Measurements from ENCODE around the gene PRKAG3. TPM values are rescaled to one million over a fixed set of nuclear protein-coding genes. Genes with fewer than 3 reads are reported as not detected.

Gene PRKAG3
- total RNA-seq, 2 experiments from 2014 or later: not detected

DNA sequence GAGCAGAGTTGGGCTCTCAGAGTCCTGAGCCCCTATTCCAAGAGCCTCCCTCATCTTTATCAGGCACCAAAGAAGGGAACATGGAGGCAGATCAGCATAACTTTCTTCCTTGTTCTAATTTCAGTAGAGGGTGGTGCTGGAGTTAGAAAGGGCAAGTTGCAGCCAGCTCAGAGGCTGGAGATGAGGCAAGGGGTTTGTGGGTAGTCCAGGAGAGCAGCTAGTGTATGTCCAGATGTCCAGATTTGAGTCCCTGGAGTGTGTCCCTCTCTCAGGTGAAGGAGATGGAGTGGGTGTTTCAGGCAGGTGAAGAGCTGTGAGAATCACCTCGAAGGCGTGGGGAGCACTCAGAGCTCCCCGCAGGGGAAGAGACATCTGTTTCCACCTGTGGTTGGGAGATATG lies 478 bp upstream of the PRKAG3 start:
- no peaks in the 10 kb centered on the region for H3K9me3 ChIP-seq (ENCODE audit: low read length)
- H3K4me3 ChIP-seq (ENCODE audit: low read depth, low read length, poor library complexity, severe bottlenecking): no peak overlapping the region
- TF ChIP-seq, protein P1, sequence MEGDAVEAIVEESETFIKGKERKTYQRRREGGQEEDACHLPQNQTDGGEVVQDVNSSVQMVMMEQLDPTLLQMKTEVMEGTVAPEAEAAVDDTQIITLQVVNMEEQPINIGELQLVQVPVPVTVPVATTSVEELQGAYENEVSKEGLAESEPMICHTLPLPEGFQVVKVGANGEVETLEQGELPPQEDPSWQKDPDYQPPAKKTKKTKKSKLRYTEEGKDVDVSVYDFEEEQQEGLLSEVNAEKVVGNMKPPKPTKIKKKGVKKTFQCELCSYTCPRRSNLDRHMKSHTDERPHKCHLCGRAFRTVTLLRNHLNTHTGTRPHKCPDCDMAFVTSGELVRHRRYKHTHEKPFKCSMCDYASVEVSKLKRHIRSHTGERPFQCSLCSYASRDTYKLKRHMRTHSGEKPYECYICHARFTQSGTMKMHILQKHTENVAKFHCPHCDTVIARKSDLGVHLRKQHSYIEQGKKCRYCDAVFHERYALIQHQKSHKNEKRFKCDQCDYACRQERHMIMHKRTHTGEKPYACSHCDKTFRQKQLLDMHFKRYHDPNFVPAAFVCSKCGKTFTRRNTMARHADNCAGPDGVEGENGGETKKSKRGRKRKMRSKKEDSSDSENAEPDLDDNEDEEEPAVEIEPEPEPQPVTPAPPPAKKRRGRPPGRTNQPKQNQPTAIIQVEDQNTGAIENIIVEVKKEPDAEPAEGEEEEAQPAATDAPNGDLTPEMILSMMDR (conservative IDR thresholded peaks at IDR 0.05; ENCODE audit: low read length): no peak
- no peak for TF ChIP-seq EZH2phosphoT487 (IDR thresholded peaks at IDR 0.05; ENCODE audit: borderline replicate concordance, low read depth, low read length)
- no peaks in the 10 kb centered on the region for H3K79me2 ChIP-seq (ENCODE audit: insufficient read depth, low read depth, low read length)
- no peak overlapping the region for H3K27ac ChIP-seq (ENCODE audit: low read depth, low read length, poor library complexity, severe bottlenecking)
- POLR2A ChIA-PET: no interaction called here
- BruUV-seq (replicated peaks): no TSS peak
- H3K4me2 ChIP-seq (ENCODE audit: low read length): no peak overlapping the region
- intact Hi-C loops (cut with micrococcal nuclease; ENCODE audit: unreplicated experiment): no loop called here
- H2AFZ ChIP-seq (ENCODE audit: low read length): no peak overlapping the region
- H3K36me3 ChIP-seq (ENCODE audit: insufficient read depth, low read length): no peaks in the 10 kb centered on the region
- no peaks in the 10 kb centered on the region for H4K20me1 ChIP-seq (ENCODE audit: insufficient read depth, low read length)
- CTCF ChIA-PET (ENCODE audit: unreplicated experiment): no interaction called here
- DNase-seq (ENCODE audit: low spot score): no peak
- no peaks in the 10 kb centered on the region for H3K4me1 ChIP-seq (ENCODE audit: insufficient read depth, low read length, poor library complexity, severe bottlenecking)
- no peaks in the 10 kb centered on the region for H3K9me2 ChIP-seq (ENCODE audit: insufficient read depth, low read length)

DNA sequence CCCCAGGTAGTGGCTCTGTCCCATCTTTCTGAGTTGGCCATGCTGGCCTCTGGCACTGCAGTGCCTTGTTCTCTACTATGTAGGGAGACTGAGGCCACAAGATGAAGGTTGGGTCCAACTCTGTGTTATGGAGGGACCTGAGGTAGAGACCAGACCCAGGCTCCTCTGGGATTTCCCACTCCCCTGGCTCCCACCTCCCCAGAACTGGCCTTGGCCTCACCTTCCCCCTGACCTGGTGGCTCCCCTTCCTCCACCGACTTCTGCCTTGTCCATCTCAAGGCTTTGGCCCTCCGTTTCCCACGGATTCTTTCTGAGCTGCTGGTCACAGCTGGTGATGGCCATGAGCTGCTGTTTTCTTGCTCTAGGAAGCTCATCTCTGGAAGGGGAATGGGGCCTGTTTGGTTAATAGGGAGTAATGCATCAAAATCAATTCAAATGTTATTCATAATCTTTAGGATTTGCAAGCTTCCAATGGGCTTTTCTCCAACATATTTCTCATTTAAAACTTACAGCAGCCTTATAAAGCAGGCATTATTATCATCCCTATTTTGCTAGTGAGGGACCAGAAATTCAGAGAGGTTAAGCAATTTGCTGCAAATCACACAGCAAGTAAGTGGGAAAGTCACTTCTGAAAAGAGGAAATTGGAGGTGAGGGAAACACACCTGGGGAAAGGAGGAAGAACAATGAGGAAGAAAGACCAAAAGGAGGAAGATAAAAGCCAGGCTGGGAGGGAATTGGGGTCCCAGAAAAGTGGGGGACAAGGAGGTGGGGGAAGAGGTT lies 887 bp downstream of the PRKAG3 start:
- Histone ChIP-seq H3K27ac (ENCODE audit: low read depth, low read length, poor library complexity, severe bottlenecking) (no peak overlapping the region), H3K9me3 (ENCODE audit: low read length) (no peaks in the 10 kb centered on the region), H3K4me3 (ENCODE audit: low read depth, low read length, poor library complexity, severe bottlenecking) (no peak overlapping the region), H3K36me3 (ENCODE audit: insufficient read depth, low read length) (no peaks in the 10 kb centered on the region), H3K4me2 (ENCODE audit: low read length) (no peak overlapping the region), H3K79me2 (ENCODE audit: insufficient read depth, low read depth, low read length) (no peaks in the 10 kb centered on the region), H4K20me1 (ENCODE audit: insufficient read depth, low read length) (no peaks in the 10 kb centered on the region), H3K4me1 (ENCODE audit: insufficient read depth, low read length, poor library complexity, severe bottlenecking) (peaks cover 5% of the 10 kb centered on the region), H3K9me2 (ENCODE audit: insufficient read depth, low read length) (no peaks in the 10 kb centered on the region), H2AFZ (ENCODE audit: low read length) (no peak overlapping the region)
- ChIA-PET CTCF (ENCODE audit: unreplicated experiment) (no interaction called here), POLR2A (no interaction called here)
- TF ChIP-seq EZH2phosphoT487 (IDR thresholded peaks at IDR 0.05; ENCODE audit: borderline replicate concordance, low read depth, low read length): no peak
- TF ChIP-seq, protein P1 (conservative IDR thresholded peaks at IDR 0.05; ENCODE audit: low read length): no peak
- BruUV-seq (replicated peaks): no TSS peak
- no peak for DNase-seq (ENCODE audit: low spot score)
- intact Hi-C loops (cut with micrococcal nuclease; ENCODE audit: unreplicated experiment): no loop called here

GRCh38 chr2:218829868-218830451 lies 1.6 kb downstream of the PRKAG3 start:
- no TSS peak for BruUV-seq (replicated peaks)
- POLR2A ChIA-PET: interaction anchor here (0.6 kb wide), 1 partner anchor 83 kb away, joined by 3 read pairs; no protein-coding TSS in a partner anchor
- H3K36me3 ChIP-seq (ENCODE audit: insufficient read depth, low read length): no peaks in the 10 kb centered on the region

More at GRCh38 chr2:218829868-218830451, 1.6 kb downstream of the PRKAG3 start:
- H3K4me2 ChIP-seq (ENCODE audit: low read length): no peak overlapping the region
- CTCF ChIA-PET (ENCODE audit: unreplicated experiment): no interaction called here
- H3K9me2 ChIP-seq (ENCODE audit: insufficient read depth, low read length): no peaks in the 10 kb centered on the region
- H2AFZ ChIP-seq (ENCODE audit: low read length): no peak overlapping the region
- H3K27ac ChIP-seq (ENCODE audit: low read depth, low read length, poor library complexity, severe bottlenecking): no peak overlapping the region
- DNase-seq (ENCODE audit: low spot score): no peak
- no peaks in the 10 kb centered on the region for H4K20me1 ChIP-seq (ENCODE audit: insufficient read depth, low read length)
- H3K4me1 ChIP-seq (ENCODE audit: insufficient read depth, low read length, poor library complexity, severe bottlenecking): peaks cover 5% of the 10 kb centered on the region
- H3K4me3 ChIP-seq (ENCODE audit: low read depth, low read length, poor library complexity, severe bottlenecking): no peak overlapping the region
- H3K79me2 ChIP-seq (ENCODE audit: insufficient read depth, low read depth, low read length): no peaks in the 10 kb centered on the region
- TF ChIP-seq EZH2phosphoT487 (IDR thresholded peaks at IDR 0.05; ENCODE audit: borderline replicate concordance, low read depth, low read length): no peak
- TF ChIP-seq, protein P1 (conservative IDR thresholded peaks at IDR 0.05; ENCODE audit: low read length): no peak
- H3K9me3 ChIP-seq (ENCODE audit: low read length): no peaks in the 10 kb centered on the region
- intact Hi-C loops (cut with micrococcal nuclease; ENCODE audit: unreplicated experiment): no loop called here
